GM12873 (cell line): Measurements from ENCODE around the gene HJURP.

Experiments
- CTCF ChIP-seq: IDR thresholded peaks from 2 replicates; pipeline ENCODE4 v1.5.1; 2012; ENCODE audit warnings: low read depth, mild to moderate bottlenecking, moderate library complexity, low read length, control low read depth; ENCODE audit not compliant: insufficient read depth; ENCODE audit errors: missing control alignments

The HJURP gene

DNA sequence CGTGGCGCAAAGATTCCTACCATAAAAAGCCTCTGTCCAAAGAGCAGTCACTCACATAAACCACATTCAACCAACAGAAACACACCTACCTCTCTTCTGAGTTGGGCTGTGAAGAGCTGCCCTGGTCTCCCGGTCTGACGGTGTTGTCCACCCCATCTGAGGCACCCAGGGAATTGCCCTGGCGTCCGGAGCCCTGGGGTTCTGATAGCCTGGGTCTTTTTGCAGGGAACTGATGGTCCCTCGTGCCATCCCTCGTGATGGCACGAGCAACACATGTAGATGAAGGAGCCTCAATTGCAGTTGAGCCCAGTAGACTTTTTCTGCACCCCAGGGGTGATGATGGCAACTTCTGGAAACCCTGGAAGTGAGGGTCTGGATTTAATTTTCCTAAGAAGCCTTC, 13.8 kb downstream of the HJURP start:
- no peak for TF ChIP-seq CTCF

GRCh38 chr2:233839447-233839820, 14.9 kb downstream of the HJURP start:
- TF ChIP-seq CTCF = no peak

DNA sequence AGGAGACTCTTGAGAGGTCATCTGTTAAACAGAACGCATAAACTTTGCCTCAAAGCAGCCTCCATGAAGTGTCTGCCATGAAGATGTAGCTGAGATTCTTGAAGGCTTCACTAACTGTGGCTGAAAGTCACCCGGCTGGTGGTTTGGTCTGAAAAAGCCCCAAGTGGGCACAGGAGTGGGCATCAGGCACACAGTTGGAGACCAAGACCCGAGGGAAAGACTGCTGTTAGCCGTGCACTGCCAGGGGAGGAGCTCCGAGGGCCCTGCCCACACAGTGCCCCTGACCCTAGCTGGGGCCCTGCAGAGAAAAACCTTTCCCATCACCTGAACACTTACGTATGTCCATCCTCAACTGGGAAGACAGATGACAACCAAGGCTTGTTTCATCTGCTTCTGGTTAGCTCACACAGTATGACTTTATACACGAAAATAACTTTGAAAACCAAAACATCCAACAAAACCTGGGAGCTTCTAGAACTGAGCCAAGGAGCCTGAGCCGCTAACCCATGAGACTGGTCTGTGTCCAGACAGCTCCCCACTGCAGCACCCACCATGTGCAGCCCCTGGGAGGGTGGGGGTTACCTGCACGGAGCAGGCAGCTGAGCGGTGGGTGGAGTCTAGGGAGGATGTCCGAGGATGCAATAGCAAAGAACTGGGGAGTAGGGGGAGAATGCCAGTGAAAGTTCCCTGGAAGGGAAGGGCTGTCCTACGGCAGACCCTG, 15.4 kb downstream of the HJURP start:
- no peak for TF ChIP-seq CTCF

GRCh38 chr2:233838251-233838650, 16.1 kb downstream of the HJURP start:
- no peak for TF ChIP-seq CTCF

GRCh38 chr2:233837694-233838229, 16.6 kb downstream of the HJURP start:
- TF ChIP-seq CTCF = no peak

- no peak for TF ChIP-seq CTCF
Measured at GRCh38 chr2:233836359-233836758, 18.0 kb downstream of the HJURP start.

DNA sequence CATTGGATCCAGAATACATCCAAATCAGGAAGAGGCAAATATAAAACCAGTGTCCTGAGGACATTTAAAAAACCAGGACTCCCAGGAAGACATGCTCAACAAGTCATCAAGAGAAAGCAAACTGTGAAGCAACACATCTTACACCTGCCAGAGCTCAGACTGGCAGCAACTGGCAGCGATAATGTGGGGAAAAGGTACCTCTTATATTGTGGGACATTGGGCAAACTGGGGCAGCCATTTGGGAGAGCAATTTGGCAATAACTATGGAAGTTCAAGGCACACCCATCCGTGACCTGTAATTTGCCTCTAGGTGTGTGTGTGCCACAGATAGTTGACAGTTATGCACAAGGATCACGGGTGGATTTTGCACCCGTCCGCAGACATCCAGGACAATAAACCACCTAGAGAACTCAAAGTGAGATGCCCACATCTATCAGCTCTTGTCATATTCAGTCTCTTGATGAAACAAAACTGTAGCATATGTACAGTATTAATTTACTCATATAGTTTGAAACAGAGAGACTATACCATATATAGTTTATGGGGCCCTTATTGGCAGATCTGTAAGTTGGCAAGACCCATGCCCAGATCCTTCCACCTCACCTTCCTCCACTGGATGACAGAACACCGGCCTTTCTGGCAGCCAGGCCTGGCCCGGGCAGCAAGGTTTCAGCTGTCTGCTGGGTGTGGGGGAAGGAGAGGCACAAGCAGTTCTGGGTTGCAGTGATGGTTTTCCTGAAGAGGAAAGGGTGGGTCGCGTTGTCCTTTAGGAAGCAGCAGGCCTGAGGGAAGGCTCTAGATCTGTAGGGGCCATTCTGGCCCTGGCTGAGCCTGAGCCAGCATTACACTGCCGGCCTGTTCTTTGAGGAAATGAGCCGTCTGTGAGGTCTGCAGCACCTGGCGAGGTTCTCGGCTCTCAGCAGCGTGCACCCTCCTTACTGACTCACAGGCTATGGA, 18.8 kb downstream of the HJURP start:
- no peak for TF ChIP-seq CTCF
